Chondrocyte (in vitro differentiated cells): ENCODE data around the gene GRIP2. TPM values are rescaled to one million over a fixed set of nuclear protein-coding genes. Genes with fewer than 3 reads are reported as not detected.
A peak's percentile ranks its signal among the peaks of the same experiment; 100 is the strongest.

Experiments used
- DNase-seq: peaks from one replicate; pipeline ENCODE4 v3.0.0; 2021; ENCODE audit warnings: mixed read lengths, low spot score
- H3K27ac Mint-ChIP-seq: one replicate; pipeline ENCODE4 v1.8.0; 2021; ENCODE audit warnings: mild to moderate bottlenecking, moderate library complexity, mixed read lengths; ENCODE audit not compliant: unreplicated experiment
- H3K27me3 Mint-ChIP-seq: 2 replicates; pipeline ENCODE4 v1.8.0; 2021; ENCODE audit warnings: low read depth, mixed read lengths
- H3K36me3 Mint-ChIP-seq: 2 replicates; pipeline ENCODE4 v1.8.0; 2021; ENCODE audit warnings: low read depth, mixed read lengths
- H3K4me1 Mint-ChIP-seq: 2 replicates; pipeline ENCODE4 v1.8.0; 2021; ENCODE audit warnings: low read depth, mild to moderate bottlenecking, mixed read lengths
- H3K4me3 Mint-ChIP-seq: one replicate; pipeline ENCODE4 v1.8.0; 2021; ENCODE audit warnings: mild to moderate bottlenecking, moderate library complexity, mixed read lengths; ENCODE audit not compliant: unreplicated experiment
- H3K9me3 Mint-ChIP-seq: 2 replicates; pipeline ENCODE4 v1.8.0; 2021; ENCODE audit warnings: low read depth, mixed read lengths
- total RNA-seq: library from RNA; stranded (reverse); gene quantifications from 3 replicates; pipeline ENCODE4 v1.2.1, GENCODE V29; 2021
- TF ChIP-seq, protein P1 (sequence below): fragments of 200-600 bp; sonication (generic); IDR thresholded peaks from 2 replicates; pipeline ENCODE4 v1.5.0; 2021; ENCODE audit warnings: antibody characterized with exemption, mild to moderate bottlenecking, moderate library complexity

Gene GRIP2
- total RNA-seq, 1 donor from 2014 or later = 0.20 TPM

DNA sequence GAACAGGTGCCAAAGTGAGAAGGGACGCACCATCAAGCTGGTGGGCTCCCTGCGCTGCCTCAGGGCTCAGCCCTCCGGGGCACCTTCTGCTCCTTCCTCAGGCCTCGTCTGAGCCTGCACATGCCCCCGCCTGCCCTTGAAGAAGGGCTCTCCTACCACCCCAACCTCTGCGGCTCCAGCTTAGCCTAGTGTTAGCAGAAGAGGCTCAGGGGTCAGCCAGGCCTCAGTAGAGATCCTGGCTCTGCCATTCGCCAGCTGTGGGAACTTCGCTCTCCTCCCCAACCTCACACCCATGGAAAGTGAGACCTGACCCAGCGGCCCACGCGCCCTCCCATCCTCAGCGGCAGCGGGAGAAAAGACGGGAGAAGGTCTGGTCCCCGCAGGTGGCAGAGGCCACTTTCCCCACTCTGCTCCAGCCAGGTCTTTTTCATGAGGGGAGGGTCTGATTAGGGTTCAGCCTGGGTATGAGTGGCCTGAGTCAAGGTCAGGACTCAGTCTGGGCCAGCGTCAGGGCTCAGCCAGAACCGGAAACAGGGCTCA is 8.2 kb downstream of the GRIP2 start:
- DNase-seq = peak; percentile 68
- Mint-ChIP-seq H3K27ac (no peak overlapping the region), H3K4me1 (no peaks in the 10 kb centered on the region), H3K4me3 (no peak overlapping the region), H3K36me3 (peaks cover 2% of the 10 kb centered on the region), H3K9me3 (peaks cover 8% of the 10 kb centered on the region), H3K27me3 (peaks cover 17% of the 10 kb centered on the region)
- TF ChIP-seq, protein P1, sequence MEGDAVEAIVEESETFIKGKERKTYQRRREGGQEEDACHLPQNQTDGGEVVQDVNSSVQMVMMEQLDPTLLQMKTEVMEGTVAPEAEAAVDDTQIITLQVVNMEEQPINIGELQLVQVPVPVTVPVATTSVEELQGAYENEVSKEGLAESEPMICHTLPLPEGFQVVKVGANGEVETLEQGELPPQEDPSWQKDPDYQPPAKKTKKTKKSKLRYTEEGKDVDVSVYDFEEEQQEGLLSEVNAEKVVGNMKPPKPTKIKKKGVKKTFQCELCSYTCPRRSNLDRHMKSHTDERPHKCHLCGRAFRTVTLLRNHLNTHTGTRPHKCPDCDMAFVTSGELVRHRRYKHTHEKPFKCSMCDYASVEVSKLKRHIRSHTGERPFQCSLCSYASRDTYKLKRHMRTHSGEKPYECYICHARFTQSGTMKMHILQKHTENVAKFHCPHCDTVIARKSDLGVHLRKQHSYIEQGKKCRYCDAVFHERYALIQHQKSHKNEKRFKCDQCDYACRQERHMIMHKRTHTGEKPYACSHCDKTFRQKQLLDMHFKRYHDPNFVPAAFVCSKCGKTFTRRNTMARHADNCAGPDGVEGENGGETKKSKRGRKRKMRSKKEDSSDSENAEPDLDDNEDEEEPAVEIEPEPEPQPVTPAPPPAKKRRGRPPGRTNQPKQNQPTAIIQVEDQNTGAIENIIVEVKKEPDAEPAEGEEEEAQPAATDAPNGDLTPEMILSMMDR = no peak

- no peak overlapping the region for H3K4me3 Mint-ChIP-seq
- peaks cover 15% of the 10 kb centered on the region for H3K27me3 Mint-ChIP-seq
- H3K9me3 Mint-ChIP-seq = peaks cover 8% of the 10 kb centered on the region
- H3K4me1 Mint-ChIP-seq = peaks cover 5% of the 10 kb centered on the region
- H3K36me3 Mint-ChIP-seq = peaks cover 2% of the 10 kb centered on the region
- H3K27ac Mint-ChIP-seq = no peak overlapping the region
- TF ChIP-seq, protein P1 = no peak
- no peak for DNase-seq
These were observed 12.1 kb downstream of the GRIP2 start for GRCh38 chr3:14528081-14528480.

DNA sequence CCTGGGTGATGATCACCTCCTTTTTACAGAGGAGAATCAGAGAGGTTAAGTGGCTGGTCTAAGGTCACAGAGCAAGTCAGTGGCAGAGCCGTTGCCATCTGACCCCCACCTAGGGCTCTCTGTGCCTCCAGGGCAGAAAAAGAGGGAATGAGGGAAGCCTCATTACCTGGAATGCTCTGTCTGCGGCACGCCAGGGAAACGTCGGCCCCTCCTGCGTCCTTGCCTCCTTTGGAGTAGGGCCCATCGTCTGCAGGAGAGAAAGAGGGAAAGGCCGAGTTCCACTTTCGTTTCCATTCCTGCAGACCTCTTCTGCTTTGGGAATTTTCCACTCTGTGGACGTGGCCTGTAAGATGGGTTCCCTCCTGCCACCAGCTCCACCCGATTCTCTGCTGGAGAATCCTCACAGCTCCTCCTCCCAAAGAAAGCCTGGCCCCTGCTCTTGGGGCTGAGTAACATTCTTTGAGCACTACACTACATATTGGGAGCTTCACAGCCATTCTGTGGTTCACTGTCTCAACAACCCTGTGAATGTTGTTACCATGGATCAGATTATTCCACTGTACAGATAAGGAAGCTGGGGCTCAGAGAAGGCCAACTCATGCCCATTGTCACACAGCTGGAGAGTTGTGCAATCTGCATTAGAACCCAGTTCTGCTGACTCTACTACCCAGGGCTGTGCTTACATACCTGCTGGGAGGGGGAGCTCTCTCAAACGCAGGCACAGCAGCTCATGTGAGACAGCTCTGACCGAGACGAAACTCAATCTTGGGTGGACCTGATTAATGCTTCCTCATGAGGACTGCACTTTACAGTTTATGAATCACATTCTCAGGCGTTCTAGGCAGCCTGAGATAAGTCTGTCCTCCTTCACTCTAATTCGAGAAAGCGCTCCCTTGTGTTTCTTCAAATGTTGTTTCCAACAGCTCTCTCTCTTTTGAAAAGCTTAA is 14.2 kb downstream of the GRIP2 start:
- Mint-ChIP-seq H3K9me3 (peaks cover 8% of the 10 kb centered on the region), H3K4me3 (peak overlapping the region; percentile 18), H3K4me1 (peaks cover 5% of the 10 kb centered on the region), H3K27me3 (peaks cover 14% of the 10 kb centered on the region), H3K27ac (peak overlapping the region; percentile 27), H3K36me3 (peaks cover 2% of the 10 kb centered on the region)
- TF ChIP-seq, protein P1 = no peak
- peak; percentile 40 for DNase-seq

DNA sequence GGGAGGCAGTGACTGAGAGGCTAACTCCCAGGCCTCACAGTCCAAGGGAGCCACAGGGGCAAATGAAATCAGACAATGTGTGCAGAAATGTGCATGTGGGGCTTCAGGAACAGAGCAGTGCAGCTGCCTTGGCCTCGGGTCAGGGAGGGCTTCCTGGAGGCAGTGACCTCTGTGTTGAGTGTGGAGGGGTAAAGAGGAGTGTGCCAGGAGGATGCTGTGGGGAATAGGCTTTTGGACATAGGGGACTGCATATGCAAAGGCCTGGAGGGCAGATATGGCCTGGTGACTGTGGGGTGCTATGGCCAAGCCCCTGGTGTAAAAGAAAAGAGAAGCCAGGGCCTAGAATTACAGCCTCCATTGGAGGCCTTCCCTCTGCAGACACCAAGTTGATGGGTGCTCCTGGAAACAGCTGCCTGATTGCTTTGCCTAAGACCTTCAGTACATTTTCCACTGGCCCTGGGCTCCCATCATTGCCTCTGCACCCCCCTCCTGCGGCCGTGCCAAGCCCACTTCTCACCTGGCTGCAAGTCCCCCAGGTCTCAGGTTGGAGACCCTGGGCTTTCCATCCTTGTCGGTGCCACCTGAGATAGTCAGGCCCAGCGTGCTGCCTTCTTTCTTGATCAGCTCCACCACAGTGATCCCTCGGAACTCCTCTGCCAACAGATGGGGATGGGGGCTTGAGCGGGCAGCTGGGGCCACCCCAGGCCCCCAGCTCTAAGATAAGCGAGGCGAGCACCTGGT is 15.1 kb downstream of the GRIP2 start:
- H3K4me3 Mint-ChIP-seq = no peak overlapping the region
- no peak overlapping the region for H3K27ac Mint-ChIP-seq
- H3K36me3 Mint-ChIP-seq = no peaks in the 10 kb centered on the region
- H3K4me1 Mint-ChIP-seq = peaks cover 5% of the 10 kb centered on the region
- TF ChIP-seq, protein P1 = no peak
- DNase-seq = peak; percentile 54
- peaks cover 11% of the 10 kb centered on the region for H3K27me3 Mint-ChIP-seq
- H3K9me3 Mint-ChIP-seq = peaks cover 5% of the 10 kb centered on the region

- Mint-ChIP-seq H3K36me3 (no peaks in the 10 kb centered on the region), H3K27ac (no peak overlapping the region), H3K4me3 (no peak overlapping the region), H3K27me3 (peaks cover 7% of the 10 kb centered on the region), H3K4me1 (peaks cover 5% of the 10 kb centered on the region), H3K9me3 (no peaks in the 10 kb centered on the region)
- DNase-seq = peak; percentile 93
- TF ChIP-seq, protein P1 = no peak
These were observed 15.8 kb downstream of the GRIP2 start for GRCh38 chr3:14524311-14524711.
